HG03064 (cell line): ENCODE measurements around the gene PRRC2B.
"Not testable (repeated sequence)": the region's sequence is repeated elsewhere in the genome, so short reads cannot be mapped to it uniquely, and the experiment has no call there.

Experiments
- ATAC-seq: cut with Tn5 transposase; IDR thresholded peaks from one replicate; pipeline ENCODE4 v1.9.1; 2021; ENCODE audit warnings: low read depth; ENCODE audit not compliant: unreplicated experiment

PRRC2B gene

GRCh38 chr9:131393622-131394463, at the start of gene PRRC2B:
Gene PRRC2B, plus strand, starts transcription at chr9:131394086. Its CDS starts 36,059 bp downstream, at chr9:131430145.
- no peak for ATAC-seq

- ATAC-seq, result not testable (repeated sequence)
Observed at GRCh38 chr9:131344931-131345535, 48.9 kb upstream of the PRRC2B start.

- ATAC-seq, result no peak
Observed at GRCh38 chr9:131346559-131346958, 47.3 kb upstream of the PRRC2B start.

GRCh38 chr9:131347376-131348020, 46.4 kb upstream of the PRRC2B start:
- no peak for ATAC-seq

GRCh38 chr9:131348631-131349521, 45.0 kb upstream of the PRRC2B start:
- no peak for ATAC-seq

GRCh38 chr9:131349522-131349880, 44.4 kb upstream of the PRRC2B start:
- ATAC-seq, result no peak

GRCh38 chr9:131349881-131350563, 43.9 kb upstream of the PRRC2B start:
- no peak for ATAC-seq

GRCh38 chr9:131356479-131356878, 37.4 kb upstream of the PRRC2B start:
- not testable (repeated sequence) for ATAC-seq

GRCh38 chr9:131358556-131358955, 35.3 kb upstream of the PRRC2B start:
- ATAC-seq, result no peak

- no peak for ATAC-seq
Observed at GRCh38 chr9:131361202-131361833, 32.6 kb upstream of the PRRC2B start.

GRCh38 chr9:131365546-131365945, 28.3 kb upstream of the PRRC2B start:
- ATAC-seq, result no peak

- no peak for ATAC-seq
Observed at GRCh38 chr9:131366761-131367401, 27.0 kb upstream of the PRRC2B start.

GRCh38 chr9:131367450-131367849, 26.4 kb upstream of the PRRC2B start:
- ATAC-seq, result no peak

- no peak for ATAC-seq
Observed at GRCh38 chr9:131370638-131371037, 23.2 kb upstream of the PRRC2B start.

GRCh38 chr9:131372599-131372973, 21.3 kb upstream of the PRRC2B start:
- ATAC-seq, result not testable (repeated sequence)

- ATAC-seq, result not testable (repeated sequence)
Observed at GRCh38 chr9:131374638-131375037, 19.2 kb upstream of the PRRC2B start.

GRCh38 chr9:131379056-131379455, 14.8 kb upstream of the PRRC2B start:
- ATAC-seq, result no peak

GRCh38 chr9:131382850-131383729, 10.8 kb upstream of the PRRC2B start:
- ATAC-seq, result no peak
